IPS-18c (cell line): ENCODE measurements around the gene PTPRN2.

Experiments used
- H3K4me3 ChIP-seq: 2 replicates; pipeline ENCODE4 v1.7.0; 2013; ENCODE audit warnings: low read depth, mild to moderate bottlenecking, low read length, moderate library complexity; ENCODE audit not compliant: insufficient read depth
- H3K9me3 ChIP-seq: one replicate; pipeline ENCODE4 v1.6.1; 2013; ENCODE audit warnings: mild to moderate bottlenecking, low read length, moderate library complexity; ENCODE audit not compliant: control insufficient read depth, insufficient read depth

The PTPRN2 gene

DNA sequence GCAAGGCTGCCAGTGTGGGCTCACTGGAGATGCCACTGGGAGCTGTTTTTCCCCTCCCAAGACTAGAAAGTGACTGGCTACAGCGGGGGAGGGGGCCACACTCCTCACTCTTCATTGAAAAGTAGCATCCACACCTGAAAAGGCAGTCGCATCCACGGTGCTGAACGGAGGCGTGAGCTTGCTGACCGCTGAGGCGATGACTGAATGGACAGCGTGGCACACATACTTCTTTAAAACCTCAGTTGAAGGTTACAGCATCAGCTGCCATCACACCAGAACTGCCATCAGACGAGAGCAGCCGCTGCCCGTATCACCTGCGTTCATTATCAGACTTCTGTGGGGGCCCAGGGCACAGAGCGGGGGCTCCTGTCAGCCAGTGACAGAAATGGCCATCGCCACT lies 923.6 kb downstream of the PTPRN2 start:
- Histone ChIP-seq H3K9me3 (peaks cover 29% of the 10 kb centered on the region), H3K4me3 (no peak overlapping the region; the same call in 1 of the 2 replicates)

DNA sequence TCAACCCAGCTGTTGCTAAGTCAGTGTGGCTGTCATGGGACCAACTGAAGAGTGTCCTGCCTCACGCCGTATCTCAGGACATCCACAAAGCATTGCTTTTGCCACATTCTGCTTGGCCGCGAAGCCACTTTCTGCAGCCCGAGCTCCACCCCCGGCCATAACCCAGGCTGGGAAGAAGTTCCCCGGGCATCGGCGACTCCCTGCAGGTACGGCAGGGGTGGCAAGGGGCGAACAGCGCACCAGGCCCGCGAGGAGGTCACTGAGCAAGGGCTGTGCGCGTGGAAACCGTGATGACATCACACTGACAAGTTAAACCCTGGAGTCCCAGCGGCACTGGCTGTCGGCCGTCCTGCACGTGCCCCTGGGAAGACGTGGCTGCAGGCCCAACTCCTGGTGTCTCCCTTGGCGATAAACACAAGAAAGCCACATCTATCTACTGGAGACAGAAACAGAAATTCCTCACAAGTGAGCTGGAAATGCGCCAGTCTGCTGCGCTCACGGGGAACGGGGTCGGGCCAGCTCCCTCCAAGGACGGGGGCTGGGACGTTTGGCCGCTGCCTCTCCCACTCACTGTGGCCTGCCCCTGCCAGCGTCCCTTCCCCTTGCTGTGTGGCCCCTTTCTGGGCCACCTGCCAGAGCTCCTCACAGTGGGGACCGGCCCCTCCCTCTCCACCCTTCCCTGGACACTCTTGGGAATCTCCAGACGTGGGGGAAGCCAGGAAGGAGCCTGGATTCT lies 924.5 kb downstream of the PTPRN2 start:
- Histone ChIP-seq H3K9me3 (peaks cover 25% of the 10 kb centered on the region), H3K4me3 (no peak overlapping the region)

DNA sequence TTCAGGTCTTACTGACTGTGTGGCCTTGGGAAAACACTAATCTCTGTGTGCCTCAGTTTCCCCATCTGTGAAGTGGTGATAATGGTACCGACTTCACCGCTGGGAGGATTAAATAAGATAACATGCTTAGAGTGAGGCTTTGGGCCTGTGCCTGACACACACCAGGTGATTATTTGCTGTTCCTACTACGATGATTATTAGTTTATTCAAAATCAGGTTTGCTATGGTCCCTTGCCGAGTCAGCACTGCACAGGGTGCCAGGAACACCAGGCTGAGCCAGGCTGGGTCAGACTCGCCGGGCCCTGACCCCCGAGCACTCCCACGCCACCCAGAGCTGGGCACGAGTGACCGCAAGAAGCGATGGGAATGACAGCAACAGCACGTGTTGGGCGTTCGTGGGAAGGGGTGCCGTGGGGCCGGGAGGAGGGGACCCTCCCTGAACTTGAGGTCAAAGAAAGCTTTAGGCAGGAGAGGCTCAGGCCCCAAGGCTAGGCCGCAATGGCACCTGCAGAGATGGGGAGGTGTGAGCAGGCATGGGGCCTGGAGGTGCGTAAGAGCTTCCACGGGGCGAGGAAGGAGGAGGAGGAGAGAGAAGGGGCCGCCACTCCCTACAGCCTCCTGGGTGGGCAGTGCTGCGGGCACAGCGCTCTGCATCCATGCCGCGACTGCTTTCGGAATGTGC lies 925.4 kb downstream of the PTPRN2 start:
- Histone ChIP-seq H3K4me3 (no peak overlapping the region; the same call in 1 of the 2 replicates), H3K9me3 (peaks cover 30% of the 10 kb centered on the region)

DNA sequence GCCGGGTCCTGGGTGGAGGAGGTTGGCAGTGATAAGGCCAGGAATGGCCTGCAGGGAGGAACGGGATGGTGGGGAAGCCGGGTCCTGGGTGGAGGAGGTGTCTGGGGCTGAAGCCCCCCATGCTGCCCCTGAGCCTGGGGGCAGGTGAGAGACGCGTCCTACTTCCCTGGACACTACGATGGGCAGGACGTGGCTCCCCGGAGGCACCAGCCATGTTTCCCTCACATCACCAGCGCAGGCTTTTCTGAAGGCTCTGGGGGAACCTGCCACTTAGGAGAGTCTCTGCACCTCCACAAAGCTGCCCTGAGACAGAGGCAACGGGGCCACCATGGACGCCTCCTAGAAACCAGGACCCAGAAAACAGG lies 926.0 kb downstream of the PTPRN2 start:
- Histone ChIP-seq H3K9me3 (peaks cover 30% of the 10 kb centered on the region), H3K4me3 (no peak overlapping the region; the same call in 1 of the 2 replicates)

DNA sequence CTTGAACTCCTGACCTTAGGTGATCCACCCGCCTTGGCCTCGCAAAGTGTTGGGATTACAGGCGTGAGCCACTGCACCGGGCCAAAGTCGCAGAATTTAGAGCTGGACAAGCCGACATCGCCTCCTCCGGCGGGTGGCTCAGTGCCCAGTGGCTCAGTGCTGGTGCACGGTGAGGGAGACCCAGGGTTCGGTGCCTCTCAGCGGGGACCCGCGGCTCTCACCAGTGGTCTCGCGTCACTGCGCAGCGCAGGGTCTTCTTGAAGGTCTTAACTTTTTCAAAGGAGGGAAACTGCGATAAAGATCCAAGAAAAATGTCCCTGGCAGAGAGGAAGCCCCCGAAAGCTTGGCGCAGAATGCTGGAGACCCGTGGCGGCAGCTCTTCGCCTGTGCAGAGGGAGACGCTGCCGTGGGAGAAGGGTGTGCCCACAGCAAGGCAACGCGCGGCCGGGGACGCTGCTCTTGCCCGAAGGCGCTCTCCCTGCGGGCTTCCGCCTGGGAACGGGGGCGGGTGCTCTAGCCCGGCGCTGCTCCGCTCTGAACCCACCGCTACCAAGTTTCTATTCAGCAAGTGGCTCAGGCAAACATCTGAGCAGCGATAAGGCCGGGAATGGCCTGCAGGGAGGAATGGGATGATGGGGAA lies 926.5 kb downstream of the PTPRN2 start:
- no peak overlapping the region for H3K4me3 ChIP-seq
- H3K9me3 ChIP-seq, result peaks cover 34% of the 10 kb centered on the region

DNA sequence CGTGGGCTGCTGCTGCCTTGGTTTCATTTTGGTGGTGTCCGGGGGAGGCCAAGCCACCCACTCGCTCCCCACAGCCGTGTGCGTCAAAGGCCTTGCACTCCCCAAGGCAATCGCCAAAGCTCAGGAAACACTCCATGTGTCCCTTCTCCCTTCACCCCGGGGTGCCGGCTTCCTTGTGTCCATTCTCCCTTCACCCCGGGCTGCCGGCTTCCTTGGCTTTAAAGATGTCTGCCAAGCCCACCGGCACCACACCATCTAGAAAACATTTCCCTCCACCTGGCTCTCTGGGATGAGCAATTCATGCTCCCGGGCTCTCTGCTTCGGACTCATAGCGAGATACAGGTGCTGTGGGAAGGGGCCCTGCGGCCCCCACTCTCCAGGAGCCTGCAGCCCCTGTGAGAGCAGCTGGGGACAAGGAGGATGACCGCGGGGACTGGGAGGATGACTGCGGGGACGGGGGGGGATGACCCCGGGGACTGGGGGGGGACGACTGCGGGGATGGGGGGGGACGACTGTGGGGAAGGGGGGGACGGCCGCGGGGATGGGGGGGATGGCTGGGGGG lies 928.7 kb downstream of the PTPRN2 start:
- peaks cover 30% of the 10 kb centered on the region for H3K9me3 ChIP-seq
- no peak overlapping the region for H3K4me3 ChIP-seq

DNA sequence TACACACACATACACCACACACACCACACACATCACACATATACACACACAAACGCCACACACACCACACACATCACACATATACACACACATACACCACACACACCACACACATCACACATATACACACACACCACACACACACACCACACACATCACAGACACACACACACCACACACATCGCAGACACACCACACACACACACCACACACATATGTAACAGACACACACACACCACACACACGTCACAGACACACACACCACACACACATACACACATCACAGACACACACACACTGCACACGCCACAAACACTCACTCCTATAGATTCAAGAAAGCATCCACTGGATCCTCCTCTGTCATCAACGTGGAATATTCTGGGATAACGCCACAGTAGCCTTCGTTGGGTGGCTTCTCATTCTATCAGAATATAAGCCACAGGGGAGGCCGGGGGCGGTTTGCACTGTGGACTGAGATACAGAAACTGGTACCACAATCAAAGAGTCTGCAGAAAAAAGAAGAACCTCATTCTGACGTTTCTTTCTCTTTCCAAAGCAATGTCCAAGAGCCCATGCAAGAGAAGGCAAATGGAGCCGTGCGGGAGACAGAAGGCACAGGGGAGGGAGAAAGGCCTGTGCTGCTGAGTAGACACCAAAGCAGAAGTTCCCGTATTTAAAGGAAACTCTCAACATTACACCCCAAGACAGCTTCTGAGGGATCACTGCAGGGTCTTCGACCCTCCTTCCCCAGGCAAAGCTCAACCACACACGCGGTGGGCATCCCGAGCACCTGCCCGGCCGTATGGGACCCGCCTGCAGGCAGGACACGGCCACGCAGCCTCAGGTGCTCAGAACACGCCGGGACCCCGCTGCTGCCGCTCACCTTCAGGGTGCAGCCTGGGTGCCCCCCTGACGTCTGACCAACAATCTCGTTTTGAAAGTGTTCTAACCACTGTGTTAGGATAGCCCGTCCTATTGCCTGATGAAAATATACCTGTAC lies 929.6 kb downstream of the PTPRN2 start:
- Histone ChIP-seq H3K9me3 (peaks cover 30% of the 10 kb centered on the region), H3K4me3 (no peak overlapping the region)

DNA sequence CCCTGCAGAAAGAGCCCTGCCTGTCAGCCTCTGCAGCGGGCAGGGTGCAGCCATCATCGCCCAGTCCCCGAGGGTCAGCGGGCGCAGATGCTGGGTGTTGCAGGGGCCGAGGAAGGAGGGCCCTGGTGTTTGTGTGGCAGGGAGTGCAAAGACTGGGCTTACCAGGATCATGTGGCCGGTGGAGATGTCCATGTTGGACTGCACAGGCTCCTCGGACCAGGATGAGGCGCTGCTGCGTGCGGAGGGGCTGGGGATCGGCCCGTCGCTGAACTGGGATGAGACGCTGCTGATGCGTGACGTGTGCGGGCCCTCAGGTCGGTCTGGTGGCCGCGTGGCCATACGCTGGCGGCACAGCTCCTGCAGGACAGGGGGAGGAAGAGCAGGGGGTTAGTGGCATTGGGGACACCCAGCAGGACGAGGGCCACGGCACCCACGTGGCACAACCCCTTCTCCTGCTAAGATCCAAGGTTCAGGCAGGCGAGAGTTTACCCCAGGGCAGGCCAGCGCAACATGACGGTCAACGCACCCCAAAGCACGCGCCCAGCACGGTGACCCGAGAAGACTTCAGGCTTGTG lies 931.3 kb downstream of the PTPRN2 start:
- H3K4me3 ChIP-seq, result no peak overlapping the region
- peaks cover 29% of the 10 kb centered on the region for H3K9me3 ChIP-seq

DNA sequence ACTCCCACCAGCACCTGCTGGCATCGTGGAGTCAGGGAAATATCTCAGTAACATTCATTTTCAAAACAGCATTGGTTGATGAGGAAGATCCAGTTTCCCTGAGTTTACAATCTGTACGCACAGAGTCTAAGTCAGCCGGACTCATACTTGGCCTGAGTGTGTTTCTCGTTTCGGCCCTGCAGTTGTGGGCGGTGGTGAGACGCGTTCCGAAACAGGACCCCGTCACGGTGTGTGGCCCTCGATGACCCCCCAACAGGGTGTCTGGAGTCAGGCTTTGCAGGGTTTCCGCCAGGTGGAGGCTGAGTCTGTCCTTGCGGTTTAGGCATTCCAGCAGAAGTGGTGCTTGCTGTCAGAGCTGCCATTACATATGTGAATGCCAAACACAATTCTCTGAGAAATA lies 933.3 kb downstream of the PTPRN2 start:
- Histone ChIP-seq H3K4me3 (no peak overlapping the region), H3K9me3 (peaks cover 21% of the 10 kb centered on the region)

DNA sequence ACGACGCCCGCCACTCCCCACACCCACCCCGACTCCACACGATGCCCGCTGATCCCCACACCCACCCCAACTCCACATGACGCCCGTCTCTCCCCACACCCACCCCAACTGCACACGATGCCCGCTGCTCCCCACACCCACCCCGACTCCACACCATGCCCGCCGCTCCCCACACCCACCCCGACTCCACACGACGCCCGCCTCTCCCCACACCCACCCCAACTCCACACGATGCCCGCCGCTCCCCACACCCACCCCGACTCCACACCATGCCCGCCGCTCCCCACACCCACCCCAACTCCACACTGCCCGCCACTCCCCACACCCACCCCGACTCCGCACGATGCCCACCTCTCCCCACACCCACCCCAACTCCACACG lies 933.8 kb downstream of the PTPRN2 start:
- H3K4me3 ChIP-seq, result no peak overlapping the region
- H3K9me3 ChIP-seq, result peaks cover 19% of the 10 kb centered on the region

DNA sequence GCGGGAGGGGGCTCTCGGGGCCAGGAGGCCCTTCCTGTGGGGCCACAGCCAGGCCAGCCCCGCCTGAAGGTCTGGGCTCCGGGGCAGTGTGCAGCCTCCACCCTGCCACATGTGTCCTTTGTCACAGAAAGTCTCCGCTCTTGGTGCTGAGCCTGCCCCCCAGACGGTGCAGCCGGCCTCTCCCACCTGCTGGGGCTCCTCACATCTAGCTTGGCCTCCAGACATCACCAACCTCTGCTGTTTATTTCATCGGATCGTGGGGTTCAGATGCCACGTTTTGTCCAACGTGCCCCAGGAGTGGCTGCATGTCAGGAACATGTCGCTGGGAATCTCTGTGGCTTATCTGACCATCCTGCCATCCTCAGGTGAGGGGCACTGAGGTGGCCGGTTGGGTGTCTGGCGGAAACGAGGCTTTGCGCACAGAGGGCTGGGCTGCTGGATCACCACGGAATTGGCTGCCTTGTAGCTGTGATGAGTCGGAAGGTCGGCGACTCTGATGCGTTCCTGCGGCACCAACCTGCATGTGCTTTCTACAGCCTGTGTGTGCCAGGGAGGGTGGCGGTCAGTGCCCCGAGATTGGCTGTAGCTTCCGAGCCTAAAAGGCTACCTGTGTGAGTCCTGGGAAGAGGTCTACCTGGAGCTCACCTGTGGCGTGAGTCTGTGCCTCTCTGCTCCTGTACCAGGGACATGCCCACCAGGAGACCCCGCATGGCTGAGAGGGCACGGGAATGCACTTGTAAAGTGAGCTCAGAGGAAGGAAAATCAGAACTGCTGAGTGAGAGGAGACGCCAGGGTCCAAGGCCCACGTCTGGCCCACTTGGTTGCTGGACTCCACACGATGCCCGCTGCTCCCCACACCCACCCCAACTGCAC lies 934.4 kb downstream of the PTPRN2 start:
- Histone ChIP-seq H3K4me3 (no peak overlapping the region), H3K9me3 (peaks cover 19% of the 10 kb centered on the region)

DNA sequence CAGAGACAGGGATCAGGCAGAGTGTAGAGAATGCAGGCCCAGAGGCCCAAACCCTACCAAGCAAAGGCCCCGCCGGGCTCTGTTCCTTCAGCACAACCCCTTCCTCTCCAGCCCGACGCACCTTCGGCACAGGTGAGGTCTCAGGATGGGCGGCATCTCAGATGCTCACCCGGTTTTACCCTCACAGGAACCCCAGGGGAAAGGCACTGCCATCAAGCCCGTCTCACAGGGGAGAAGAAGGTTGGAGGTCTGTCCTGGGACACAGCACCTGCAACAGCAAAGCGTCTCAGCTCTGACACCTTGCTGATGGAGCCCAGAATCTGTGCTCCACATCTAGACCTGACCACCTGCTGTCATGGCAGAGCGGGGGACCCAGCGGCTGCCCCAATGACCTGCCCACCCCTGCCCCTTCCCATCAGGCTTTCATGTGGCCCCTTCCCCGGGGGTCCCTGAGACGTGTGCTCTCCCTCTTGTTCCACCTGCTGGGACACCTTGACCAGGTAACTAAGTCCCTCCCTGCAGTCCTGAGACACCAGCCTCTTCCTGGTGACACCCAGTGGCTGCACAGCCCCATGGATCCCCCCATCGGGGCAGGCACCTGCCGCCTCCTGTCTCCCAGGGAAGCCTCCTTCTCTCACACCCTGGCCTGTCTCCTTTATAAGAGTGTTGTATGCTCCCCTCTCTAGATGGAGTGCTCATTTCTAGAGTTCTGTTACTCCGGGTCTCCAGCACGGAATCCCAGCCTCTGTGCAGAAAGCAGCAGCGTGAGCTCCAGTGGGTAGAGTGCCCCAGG lies 935.3 kb downstream of the PTPRN2 start:
- Histone ChIP-seq H3K4me3 (no peak overlapping the region), H3K9me3 (peaks cover 15% of the 10 kb centered on the region)

DNA sequence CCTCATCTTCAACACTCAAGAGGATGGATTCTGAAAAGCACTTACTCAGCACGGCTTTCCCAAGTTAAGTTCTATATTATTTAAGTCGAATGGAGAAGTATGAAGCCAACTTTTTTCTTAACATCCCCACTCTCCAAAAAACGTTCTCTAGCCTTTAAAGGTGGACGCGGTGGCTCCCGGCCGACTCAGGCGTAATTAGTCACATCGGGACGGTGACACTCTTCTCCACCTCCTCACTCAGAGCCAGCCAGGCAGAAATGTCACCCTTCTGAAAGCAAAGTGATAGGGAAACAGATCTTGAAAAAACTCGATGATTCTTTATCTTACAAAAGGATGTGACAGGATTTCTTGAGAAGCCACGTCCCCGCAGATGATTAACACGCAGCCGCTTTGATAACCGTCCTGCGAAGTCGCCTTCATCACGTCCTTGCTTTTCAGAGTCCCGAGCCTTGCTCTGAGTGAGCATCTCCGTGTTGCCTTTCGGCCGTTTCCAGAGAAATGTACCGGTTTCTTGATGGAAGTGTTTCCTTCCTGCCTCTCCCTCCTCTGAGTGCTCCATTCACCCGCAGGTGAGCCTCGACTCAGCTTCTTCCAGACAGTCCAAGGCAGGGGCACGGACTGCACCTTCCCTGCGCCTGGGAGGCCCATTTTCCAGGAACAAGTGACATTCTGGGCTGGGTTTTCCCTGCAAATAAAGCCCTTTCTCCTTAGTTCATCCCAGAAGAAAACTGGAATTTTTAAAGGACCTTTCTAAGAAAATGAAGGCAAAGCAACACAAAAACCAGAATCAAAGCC lies 936.1 kb downstream of the PTPRN2 start:
- Histone ChIP-seq H3K4me3 (no peak overlapping the region), H3K9me3 (peaks cover 14% of the 10 kb centered on the region)

DNA sequence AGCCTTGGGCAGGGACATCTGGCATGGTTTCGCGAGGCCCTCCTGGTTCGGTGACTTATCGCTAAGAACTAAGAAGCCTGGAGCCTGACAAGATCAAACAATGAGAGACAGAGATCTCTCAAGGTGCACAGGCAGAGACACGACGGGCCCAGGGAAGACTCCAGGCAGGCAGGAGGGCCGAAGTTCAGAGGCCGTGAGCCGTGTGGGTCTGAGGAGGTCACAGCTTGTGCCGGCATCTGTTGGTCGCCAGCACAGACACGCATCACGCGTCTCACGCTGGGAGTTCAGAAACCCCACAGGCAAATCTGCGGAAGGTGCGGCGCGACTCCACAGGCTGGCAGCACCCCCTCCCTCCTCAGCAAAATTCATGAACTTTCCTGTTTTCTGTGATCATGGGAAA lies 936.8 kb downstream of the PTPRN2 start:
- Histone ChIP-seq H3K4me3 (no peak overlapping the region), H3K9me3 (peaks cover 12% of the 10 kb centered on the region)
